ENCODE measurements around the gene ETS2.

Gene ETS2

GRCh38 chr21:38861989-38862683, 56.4 kb downstream of the ETS2 start:
- DNase-seq, result no peak

DNA sequence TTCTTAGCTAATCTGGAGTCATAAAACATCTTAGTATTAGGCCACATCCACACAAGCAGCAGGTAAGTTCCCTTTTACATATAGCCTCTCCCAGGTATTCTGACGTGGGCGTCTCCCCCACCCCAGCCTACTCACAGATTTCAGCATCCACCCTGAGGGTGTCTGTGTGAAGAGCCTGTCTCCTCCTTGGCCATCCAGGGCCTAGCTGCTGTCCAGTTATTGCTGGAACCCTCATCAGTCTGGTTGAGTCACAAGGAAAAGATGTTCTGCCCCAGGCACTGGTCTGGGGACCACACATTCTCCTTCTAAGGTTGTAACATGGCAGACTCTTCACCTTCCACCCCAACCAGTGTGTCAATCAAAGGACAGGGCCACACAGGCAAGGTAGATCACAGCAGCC, 57.6 kb downstream of the ETS2 start:
- DNase-seq, result no peak

DNA sequence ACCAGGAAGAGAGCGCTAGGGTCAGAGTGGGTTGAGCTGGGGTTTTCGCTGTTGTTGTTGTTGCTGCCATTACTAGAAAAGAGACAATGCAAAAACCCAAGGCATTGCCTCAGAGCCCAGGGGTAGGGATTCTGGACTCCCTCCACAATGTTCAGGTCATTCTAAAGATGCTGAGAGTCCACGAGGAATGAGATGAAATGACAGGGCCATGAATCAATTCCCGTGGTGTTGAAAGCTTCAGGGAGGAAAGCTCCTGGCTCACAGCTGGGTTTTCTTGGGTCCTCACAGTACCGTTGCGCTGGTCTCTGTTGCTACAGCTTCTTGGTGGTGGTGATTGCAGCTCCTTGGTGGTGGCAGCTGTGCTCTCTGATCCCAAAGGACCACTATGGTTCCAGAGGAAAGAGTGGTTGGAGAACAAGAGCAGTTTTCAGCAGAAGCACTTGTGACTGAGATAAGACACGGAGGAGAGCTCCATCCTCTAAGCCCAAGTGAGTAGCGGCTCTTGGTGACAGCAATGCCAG, 58.2 kb downstream of the ETS2 start:
- DNase-seq, result no peak

DNA sequence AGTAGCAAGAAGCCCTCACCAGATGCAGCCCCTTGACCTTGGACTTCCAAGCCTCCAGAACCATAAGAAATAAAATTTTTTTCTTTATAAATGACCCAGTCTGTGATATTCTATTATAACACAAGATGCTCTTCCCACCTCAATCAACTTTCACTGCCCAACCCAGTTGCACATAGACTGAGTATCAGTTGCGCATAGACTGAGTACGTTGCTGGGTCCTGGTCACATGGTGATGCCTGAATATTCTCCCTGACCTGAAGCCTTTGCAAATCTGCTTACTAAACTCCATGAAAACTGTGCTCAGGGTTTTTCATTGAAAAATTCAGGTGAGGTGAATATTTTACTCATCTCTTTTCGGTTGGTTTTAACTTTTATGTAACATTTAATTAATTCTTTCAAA, 59.2 kb downstream of the ETS2 start:
- no peak for DNase-seq

DNA sequence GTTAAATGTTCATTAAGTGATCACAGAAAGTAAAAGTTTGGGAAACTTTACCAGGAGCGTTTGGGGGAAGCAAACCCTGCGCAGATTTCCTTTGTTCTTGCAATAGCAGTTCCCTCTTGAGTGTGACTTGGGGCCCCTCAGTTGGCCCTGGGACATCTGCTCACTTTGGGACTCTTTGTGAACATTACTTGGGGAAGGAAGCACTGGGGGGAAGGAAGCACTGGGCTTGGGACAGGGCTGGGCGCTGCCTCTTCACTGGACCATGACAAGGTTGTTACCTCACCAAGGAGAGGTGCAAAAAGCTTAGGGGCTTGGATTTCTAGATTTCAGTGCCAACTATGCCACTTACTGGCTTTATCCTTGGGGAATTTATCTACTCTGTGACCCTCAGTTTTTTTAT, 63.5 kb downstream of the ETS2 start:
- DNase-seq, result no peak

DNA sequence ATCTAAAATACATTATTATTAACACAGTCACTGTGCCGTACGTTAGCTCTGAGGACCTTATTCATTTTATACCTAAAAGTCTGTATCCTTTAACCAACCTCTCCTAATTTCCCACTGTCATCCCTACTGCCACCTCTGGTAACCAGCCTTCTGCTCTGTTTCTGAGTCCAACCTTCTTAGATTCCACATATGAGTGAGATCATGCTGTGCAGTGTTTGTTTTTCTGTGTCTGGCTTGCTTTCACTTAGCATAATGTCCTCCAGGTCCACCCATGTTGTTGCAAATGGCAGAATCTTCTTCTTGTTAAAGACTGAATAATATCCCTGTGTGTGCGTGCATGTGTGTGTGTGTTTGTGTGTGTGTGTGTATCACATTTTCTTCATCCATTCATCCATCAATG, 64.2 kb downstream of the ETS2 start:
- DNase-seq, result no peak

Measured in retina (tissue), 1 donor.